Aorta (tissue), 5 donors: ENCODE data around the gene S100A6. TPM values are rescaled to one million over a fixed set of nuclear protein-coding genes. Genes with fewer than 3 reads are reported as not detected.
A peak's percentile ranks its signal among the peaks of the same experiment; 100 is the strongest.
"Not testable (repeated sequence)": the region's sequence is repeated elsewhere in the genome, so short reads cannot be mapped to it uniquely, and the experiment has no call there.

Experiments used
- ATAC-seq: fragments of 200-7000 bp; cut with Tn5 transposase; one replicate; pipeline ENCODE4 v1.9.1; 2022; ENCODE audit warnings: moderate library complexity; ENCODE audit not compliant: low FRiP score
- DNase-seq, 2 donors: peaks; one replicate each; pipeline ENCODE4 v3.0.0-alpha.2; 2020
- H3K27ac ChIP-seq, 2 donors: one replicate each; pipeline ENCODE4 v1.5.1; 2013; ENCODE audit warnings: low read length in 2 of 2, mild to moderate bottlenecking in 2 of 2, moderate library complexity in 2 of 2, control low read depth in 1 of 2, inconsistent platforms in 1 of 2, low read depth in 1 of 2
- H3K27me3 ChIP-seq, 2 donors: one replicate each; pipeline ENCODE4 v1.6.1; 2013; ENCODE audit warnings: control low read depth in 1 of 2, low read length in 1 of 2, mild to moderate bottlenecking in 1 of 2, moderate library complexity in 1 of 2; ENCODE audit not compliant: insufficient read depth in 2 of 2, control insufficient read depth in 1 of 2
- H3K36me3 ChIP-seq, 2 donors: one replicate each; pipeline ENCODE4 v1.6.1; 2013; ENCODE audit warnings: control low read depth in 1 of 2, low read length in 1 of 2, mild to moderate bottlenecking in 1 of 2; ENCODE audit not compliant: insufficient read depth in 2 of 2, control insufficient read depth in 1 of 2
- H3K4me1 ChIP-seq, 2 donors: one replicate each; pipeline ENCODE4 v1.6.1; 2013; ENCODE audit warnings: low read length in 2 of 2, control low read depth in 1 of 2, mild to moderate bottlenecking in 1 of 2, moderate library complexity in 1 of 2; ENCODE audit not compliant: insufficient read depth in 2 of 2, control insufficient read depth in 1 of 2
- H3K4me3 ChIP-seq, 2 donors: one replicate each; pipeline ENCODE4 v1.5.1; 2013; ENCODE audit warnings: low read length in 2 of 2, control low read depth in 1 of 2, mild to moderate bottlenecking in 1 of 2
- H3K9me3 ChIP-seq: one replicate; pipeline ENCODE4 v1.6.1; 2013; ENCODE audit warnings: mild to moderate bottlenecking, low read length; ENCODE audit not compliant: control insufficient read depth
- WGBS, 2 donors: extraction: QIAGEN DNeasy Blood & Tissue Kit; methylation state at CpG; one replicate each; pipeline ENCODE4 v1.1.7; 2013; 5-methylcytosine and 5-hydroxymethylcytosine counted together
- intact Hi-C, 2 donors: fragments of 100-400 bp; cut with DNase I; formaldehyde crosslinking; loops; one replicate each; pipeline versions ENCODE4 v1.14.2 to v1.15.0; 2022
- polyA plus RNA-seq, 2 donors: library from polyadenylated mRNA; stranded (reverse); fragments of 200-250 nt; gene quantifications; one replicate each; pipeline ENCODE4 v1.2.3, GENCODE V29; 2013
- total RNA-seq, 2 donors: library from RNA; stranded (reverse); fragmentation: NEBNext Ultra II Directional; extraction: Animal tissue kit (Norgen Biotek cat#: 25700); gene quantifications; one replicate each; pipeline ENCODE4 v1.2.1, GENCODE V29; 2021
- donor health status: healthy with polysubstance abuse.
- donor health status: Bipolar disorder and iron deficiency.
- donor health status: DM: no; HTN: no; CAD: no.
- donor health status: DM: no; HTN: no; CAD: no.
- donor health status: DM: yes; HTN: yes; CAD: no.

Gene S100A6
- total and polyA plus RNA-seq, 4 donors = 934 to 5,181 (median 2,529) TPM

GRCh38 chr1:153568367-153569099 is 32.7 kb upstream of the S100A6 start:
- DNase-seq (peak; percentile 92 to 97), ATAC-seq (peak; percentile 71)
- H3K36me3 ChIP-seq = no peaks in the 10 kb centered on the region
- H3K27me3 ChIP-seq = no peaks in the 10 kb centered on the region
- H3K4me3 ChIP-seq = peak overlapping the region in 1 of 2 donors; percentile 6
- H3K27ac ChIP-seq = peak overlapping the region; percentile 17 to 60
- H3K9me3 ChIP-seq = no peaks in the 10 kb centered on the region
- intact Hi-C loops = loop anchor here (1.0 to 2.0 kb wide), 3 partner anchors 35 to 57 kb away; no protein-coding TSS in a partner anchor
- 6% methylated on average over 25 of the region's 25 CpGs for WGBS, 2 donors
- H3K4me1 ChIP-seq = no peaks in the 10 kb centered on the region

DNA sequence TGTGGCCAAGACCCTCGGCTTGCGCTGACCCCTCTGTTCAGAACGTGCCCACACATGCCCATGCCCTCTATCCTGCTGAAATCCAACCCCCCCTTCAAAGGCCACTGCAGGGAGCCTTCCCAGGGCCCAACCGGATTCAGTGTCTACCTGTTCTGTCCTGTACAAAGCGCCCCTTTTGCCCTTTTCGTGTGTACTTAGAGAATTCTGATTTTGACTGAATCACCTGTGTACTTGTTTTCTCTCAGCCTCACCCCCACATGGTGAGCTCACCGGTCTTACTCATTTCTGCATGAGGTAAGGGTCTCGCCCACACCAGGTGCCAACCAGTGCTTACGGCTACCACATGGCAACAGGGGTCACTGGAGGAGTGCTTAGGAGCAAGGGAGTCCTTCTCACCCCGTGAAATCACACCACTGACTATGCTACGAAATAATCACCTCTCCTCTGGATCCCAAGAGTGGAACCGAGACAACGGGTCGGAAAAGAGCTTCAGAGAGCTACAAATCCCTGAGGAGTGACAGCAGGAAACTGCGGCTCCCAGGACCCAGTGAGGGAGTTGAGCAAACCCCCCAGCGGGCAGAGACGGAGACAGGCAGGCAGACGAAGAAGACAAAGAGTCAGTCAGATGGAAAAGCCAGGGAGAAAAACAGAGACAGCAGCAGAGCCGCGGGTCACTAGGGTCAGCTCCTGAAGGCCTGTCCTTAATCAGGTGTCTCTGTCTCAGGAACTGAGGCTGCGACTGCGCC is 32.0 kb upstream of the S100A6 start:
- Histone ChIP-seq H3K27me3 (no peaks in the 10 kb centered on the region), H3K4me3 (peak overlapping the region in 1 of 2 donors; percentile 6), H3K36me3 (no peaks in the 10 kb centered on the region), H3K27ac (peak overlapping the region; percentile 17 to 60), H3K9me3 (no peaks in the 10 kb centered on the region), H3K4me1 (no peaks in the 10 kb centered on the region)
- intact Hi-C loops = loop anchor here (1.0 to 2.0 kb wide), 3 partner anchors 34 to 56 kb away; no protein-coding TSS in a partner anchor
- WGBS, 2 donors = 61 to 62% methylated on average over 22 of the region's 22 CpGs
- DNase-seq (no peak), ATAC-seq (no peak)

DNA sequence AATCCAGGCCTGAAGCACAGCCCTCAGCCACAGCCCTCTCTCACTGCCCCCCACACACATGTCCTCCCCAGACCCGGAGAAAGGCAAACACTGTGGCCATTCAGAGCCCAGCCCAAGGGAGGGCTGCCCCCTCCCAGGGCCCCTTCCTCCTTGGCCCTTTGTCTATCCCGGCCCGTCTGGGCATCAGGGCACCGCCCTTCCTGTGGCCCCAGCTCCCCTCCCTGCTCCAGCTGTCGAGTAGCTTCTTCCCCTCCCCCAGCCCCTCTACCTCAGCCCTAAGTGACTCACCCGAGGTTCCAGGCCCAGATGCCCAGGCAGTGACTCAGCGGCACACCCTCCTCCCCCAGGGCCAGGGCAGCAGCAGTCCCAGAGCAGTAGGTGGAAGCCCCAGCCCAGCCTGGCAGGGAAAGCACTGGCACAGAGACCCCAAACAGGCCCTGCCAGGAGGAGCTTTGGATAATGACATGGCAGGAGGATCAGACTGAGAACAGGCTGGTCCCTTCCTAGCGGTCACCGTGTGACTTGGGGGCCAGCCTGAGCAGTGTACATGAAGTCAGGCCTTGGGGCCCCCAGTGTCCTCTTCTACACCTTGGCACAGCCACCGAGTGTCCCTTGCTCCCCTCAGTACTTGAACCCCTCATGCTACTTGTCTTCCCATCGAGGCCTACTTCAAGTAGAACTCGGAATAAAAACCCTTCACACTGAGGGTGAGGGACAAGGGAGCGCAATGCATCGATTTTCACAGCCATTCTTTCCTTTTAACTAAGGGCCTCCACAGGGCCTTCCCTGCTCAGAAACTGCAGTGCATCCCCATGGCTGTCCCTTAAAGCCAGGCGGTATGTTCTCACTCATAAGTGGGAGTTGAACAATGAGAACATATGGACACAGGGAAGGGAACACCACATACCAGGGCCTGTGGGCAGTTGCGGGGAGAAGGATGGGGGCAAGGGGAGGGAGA is 30.9 kb upstream of the S100A6 start:
- peak; percentile 94 for ATAC-seq
- H3K27me3 ChIP-seq = no peaks in the 10 kb centered on the region
- H3K4me3 ChIP-seq = no peak overlapping the region
- H3K27ac ChIP-seq = peak overlapping the region; percentile 89
- no peaks in the 10 kb centered on the region for H3K36me3 ChIP-seq
- intact Hi-C loops = no loop called here
- H3K9me3 ChIP-seq = no peaks in the 10 kb centered on the region
- peak; percentile 98 for DNase-seq
- 23 to 25% methylated on average over 16 of the region's 16 CpGs for WGBS, 2 donors
- H3K4me1 ChIP-seq = no peaks in the 10 kb centered on the region

- no peaks in the 10 kb centered on the region for H3K4me1 ChIP-seq
- DNase-seq = peak; percentile 85 to 91
- peak; percentile 73 for ATAC-seq
- H3K9me3 ChIP-seq = no peaks in the 10 kb centered on the region
- no peaks in the 10 kb centered on the region for H3K36me3 ChIP-seq
- H3K4me3 ChIP-seq = no peak within 1 kb of the TSS
- intact Hi-C loops = no loop called here
- H3K27me3 ChIP-seq = no peaks in the 10 kb centered on the region
- peak within 1 kb of the TSS; percentile 89 for H3K27ac ChIP-seq
- 11% methylated on average over 7 to 8 of the region's 8 CpGs for WGBS, 2 donors
These were observed 30.0 kb upstream of the S100A6 start, which contains the start of gene S100A2 for GRCh38 chr1:153565529-153566374. Gene S100A2 (minus strand): TSS chr1:153565844. CDS start chr1:153563877, 1,967 bp downstream.

DNA sequence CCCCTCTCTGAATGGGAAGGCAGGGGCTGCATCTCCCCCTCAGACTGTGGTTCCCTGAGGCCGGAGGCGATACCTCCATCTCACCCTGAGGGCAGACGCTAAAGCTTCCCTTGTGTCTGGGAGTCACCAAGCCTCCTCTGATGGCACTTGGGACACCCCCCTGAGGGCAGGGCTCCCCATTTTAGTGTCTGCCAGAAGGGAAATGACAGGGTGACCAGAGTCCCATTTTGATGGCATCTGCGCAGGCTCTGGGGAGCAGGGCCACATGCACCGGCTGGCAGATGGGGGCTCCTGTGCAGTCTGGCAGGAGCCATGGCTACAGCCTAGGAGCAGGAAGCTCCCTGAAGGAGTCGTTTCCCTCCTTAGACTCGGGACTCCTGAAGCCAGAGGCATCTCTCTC is 28.2 kb upstream of the S100A6 start:
- no peaks in the 10 kb centered on the region for H3K4me1 ChIP-seq
- no peaks in the 10 kb centered on the region for H3K27me3 ChIP-seq
- no peaks in the 10 kb centered on the region for H3K9me3 ChIP-seq
- H3K4me3 ChIP-seq = no peak overlapping the region
- intact Hi-C loops = no loop called here
- H3K27ac ChIP-seq = no peak overlapping the region
- 85 to 90% methylated on average over 7 of the region's 7 CpGs for WGBS, 2 donors
- ATAC-seq = no peak
- no peak for DNase-seq
- H3K36me3 ChIP-seq = no peaks in the 10 kb centered on the region

- ATAC-seq (no peak), DNase-seq (peak; percentile 48 to 57)
- H3K4me1 ChIP-seq = no peaks in the 10 kb centered on the region
- H3K27me3 ChIP-seq = no peaks in the 10 kb centered on the region
- H3K4me3 ChIP-seq = no peak overlapping the region
- no peaks in the 10 kb centered on the region for H3K36me3 ChIP-seq
- WGBS, 2 donors = 84 to 86% methylated on average over 6 of the region's 6 CpGs
- H3K27ac ChIP-seq = no peak overlapping the region
- no peaks in the 10 kb centered on the region for H3K9me3 ChIP-seq
- intact Hi-C loops = no loop called here
These were observed 27.7 kb upstream of the S100A6 start for GRCh38 chr1:153563483-153563901.

DNA sequence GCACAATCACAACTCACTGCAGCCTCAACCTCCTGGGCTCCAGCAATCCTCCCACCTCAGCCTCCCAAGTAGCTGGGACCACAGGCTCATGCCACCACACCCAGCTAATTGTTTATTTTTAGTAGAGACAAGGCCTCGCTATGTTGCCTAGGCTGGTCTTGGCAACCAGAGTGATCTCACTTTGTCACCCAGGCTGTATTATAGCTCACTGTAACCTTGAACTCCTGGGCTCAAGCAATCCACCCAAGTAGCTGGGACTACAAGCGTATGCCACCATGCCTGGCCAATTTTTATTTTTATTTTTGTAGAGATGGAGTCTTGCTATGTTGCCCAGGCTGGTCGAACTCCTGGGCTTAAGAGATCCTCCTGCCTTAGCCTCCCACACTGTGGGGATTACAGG is 26.2 kb upstream of the S100A6 start:
- intact Hi-C loops, H3K4me3 ChIP-seq, H3K36me3 ChIP-seq, H3K27me3 ChIP-seq, H3K9me3 ChIP-seq, H3K4me1 ChIP-seq, ATAC-seq, DNase-seq, H3K27ac ChIP-seq: not testable (repeated sequence)
- WGBS, 2 donors = 81 to 83% methylated on average over 3 of the region's 3 CpGs
